ENCODE measurements around the gene SNU13.

- no peak for TF ChIP-seq YY1 (IDR thresholded peaks at IDR 0.05; ENCODE audit: insufficient read depth, insufficient read length)
- no peak for TF ChIP-seq SUZ12 (IDR thresholded peaks at IDR 0.05; ENCODE audit: extremely low read depth, insufficient read depth, insufficient read length)
- no peak for TF ChIP-seq ZNF274 (IDR thresholded peaks at IDR 0.05; ENCODE audit: low read depth, low read length)
Observed at GRCh38 chr22:41654322-41654721, 34.3 kb downstream of the SNU13 start.
